ENCODE results near the gene GABBR2. TPM values are rescaled to one million over a fixed set of nuclear protein-coding genes. Genes with fewer than 3 reads are reported as not detected.

The GABBR2 gene
- total RNA-seq, 1 donor from 2014 or later: 6.4 TPM

DNA sequence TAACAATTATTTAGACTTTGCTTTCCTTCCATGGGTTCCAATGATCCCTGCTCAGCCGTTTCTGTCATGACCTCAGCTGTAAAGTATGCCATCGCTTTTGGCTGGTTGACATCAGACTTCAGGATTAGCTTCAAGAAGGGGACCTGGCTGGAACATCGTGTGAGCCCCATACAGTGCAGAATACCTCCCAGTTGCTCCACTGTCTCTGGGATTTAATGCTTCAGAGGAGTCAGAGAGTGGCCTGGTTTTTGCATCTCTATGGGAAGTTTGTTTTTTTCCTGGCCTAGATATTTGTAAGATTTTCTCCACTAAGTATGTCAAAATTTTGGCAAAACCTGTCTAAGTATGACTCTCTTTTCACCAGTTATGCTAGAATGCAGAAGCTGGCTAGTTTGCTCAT, 216.9 kb downstream of the GABBR2 start:
- no peaks in the 10 kb centered on the region for H3K4me1 Mint-ChIP-seq (ENCODE audit: unreplicated experiment)
- peaks cover 3% of the 10 kb centered on the region for H3K27me3 Mint-ChIP-seq
- no peak overlapping the region for H3K27ac Mint-ChIP-seq
- TF ChIP-seq, protein P1, sequence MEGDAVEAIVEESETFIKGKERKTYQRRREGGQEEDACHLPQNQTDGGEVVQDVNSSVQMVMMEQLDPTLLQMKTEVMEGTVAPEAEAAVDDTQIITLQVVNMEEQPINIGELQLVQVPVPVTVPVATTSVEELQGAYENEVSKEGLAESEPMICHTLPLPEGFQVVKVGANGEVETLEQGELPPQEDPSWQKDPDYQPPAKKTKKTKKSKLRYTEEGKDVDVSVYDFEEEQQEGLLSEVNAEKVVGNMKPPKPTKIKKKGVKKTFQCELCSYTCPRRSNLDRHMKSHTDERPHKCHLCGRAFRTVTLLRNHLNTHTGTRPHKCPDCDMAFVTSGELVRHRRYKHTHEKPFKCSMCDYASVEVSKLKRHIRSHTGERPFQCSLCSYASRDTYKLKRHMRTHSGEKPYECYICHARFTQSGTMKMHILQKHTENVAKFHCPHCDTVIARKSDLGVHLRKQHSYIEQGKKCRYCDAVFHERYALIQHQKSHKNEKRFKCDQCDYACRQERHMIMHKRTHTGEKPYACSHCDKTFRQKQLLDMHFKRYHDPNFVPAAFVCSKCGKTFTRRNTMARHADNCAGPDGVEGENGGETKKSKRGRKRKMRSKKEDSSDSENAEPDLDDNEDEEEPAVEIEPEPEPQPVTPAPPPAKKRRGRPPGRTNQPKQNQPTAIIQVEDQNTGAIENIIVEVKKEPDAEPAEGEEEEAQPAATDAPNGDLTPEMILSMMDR (conservative IDR thresholded peaks at IDR 0.05): no peak
- no peaks in the 10 kb centered on the region for H3K36me3 Mint-ChIP-seq
- H3K4me3 Mint-ChIP-seq: no peak overlapping the region
- no peaks in the 10 kb centered on the region for H3K9me3 Mint-ChIP-seq
- no peak for DNase-seq (ENCODE audit: extremely low spot score, unreplicated experiment)

DNA sequence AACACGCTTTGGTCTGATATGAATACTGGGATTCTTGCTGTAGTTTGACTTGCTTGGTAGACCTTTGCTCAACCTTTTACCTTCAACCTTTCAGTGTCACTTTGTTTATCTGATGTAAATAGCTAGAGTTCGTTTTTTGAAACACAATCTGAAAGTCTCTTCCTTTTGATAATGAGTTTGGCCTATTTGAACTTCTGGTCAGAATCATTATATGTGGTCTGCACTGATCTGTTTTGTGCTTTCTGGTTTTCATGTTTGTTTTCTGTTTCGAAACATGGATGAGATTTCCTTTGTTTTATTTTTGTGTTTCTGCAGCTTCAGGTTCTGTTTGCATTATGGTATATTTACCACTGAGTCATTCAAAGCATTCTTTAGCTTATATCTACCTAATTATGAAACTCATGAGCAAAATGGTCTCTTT, 217.5 kb downstream of the GABBR2 start:
- Mint-ChIP-seq H3K9me3 (no peaks in the 10 kb centered on the region), H3K4me1 (ENCODE audit: unreplicated experiment) (no peaks in the 10 kb centered on the region), H3K27ac (no peak overlapping the region), H3K27me3 (no peaks in the 10 kb centered on the region), H3K36me3 (no peaks in the 10 kb centered on the region), H3K4me3 (no peak overlapping the region)
- DNase-seq (ENCODE audit: extremely low spot score, unreplicated experiment): no peak
- TF ChIP-seq, protein P1 (conservative IDR thresholded peaks at IDR 0.05): no peak

DNA sequence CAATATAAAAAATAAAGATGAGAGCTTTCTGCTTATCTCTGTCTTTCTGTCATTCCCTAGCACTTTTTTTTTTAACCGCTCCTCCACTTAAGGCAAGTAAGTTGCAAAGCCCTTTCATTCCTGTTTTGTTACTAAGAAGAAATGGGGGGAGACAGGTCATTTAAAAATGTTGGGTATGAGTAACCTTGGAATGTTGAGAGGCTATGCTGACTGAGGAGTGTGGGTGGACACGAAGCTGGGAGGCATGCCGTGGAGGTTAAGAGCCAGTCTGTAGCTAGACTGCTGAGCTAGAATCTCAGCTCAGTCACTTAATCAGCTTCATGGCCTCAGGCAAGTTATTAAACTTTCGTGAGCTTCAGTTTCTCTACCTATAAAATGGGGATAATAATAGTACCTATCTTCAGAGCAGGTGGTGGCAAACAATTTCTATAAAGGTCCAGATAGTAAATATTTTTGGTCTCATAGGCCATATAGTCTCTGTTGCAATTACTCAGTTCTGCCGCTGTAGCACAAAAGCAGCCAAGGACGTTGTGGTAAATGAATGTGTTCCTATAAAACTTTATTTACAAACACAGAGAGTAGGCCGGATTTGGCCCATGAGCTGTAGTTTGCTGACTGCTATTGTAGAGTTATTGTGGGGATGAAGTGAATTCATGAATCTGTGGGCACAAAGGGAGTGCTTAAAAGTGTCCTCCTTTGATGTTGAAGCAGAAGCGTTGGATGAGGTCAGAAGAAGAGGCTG, 220.0 kb downstream of the GABBR2 start:
- no peak for DNase-seq (ENCODE audit: extremely low spot score, unreplicated experiment)
- TF ChIP-seq, protein P1 (conservative IDR thresholded peaks at IDR 0.05): no peak
- H3K27ac Mint-ChIP-seq: no peak overlapping the region
- no peaks in the 10 kb centered on the region for H3K9me3 Mint-ChIP-seq
- no peak overlapping the region for H3K4me3 Mint-ChIP-seq
- H3K36me3 Mint-ChIP-seq: no peaks in the 10 kb centered on the region
- peaks cover 12% of the 10 kb centered on the region for H3K4me1 Mint-ChIP-seq (ENCODE audit: unreplicated experiment)
- H3K27me3 Mint-ChIP-seq: peaks cover 6% of the 10 kb centered on the region

DNA sequence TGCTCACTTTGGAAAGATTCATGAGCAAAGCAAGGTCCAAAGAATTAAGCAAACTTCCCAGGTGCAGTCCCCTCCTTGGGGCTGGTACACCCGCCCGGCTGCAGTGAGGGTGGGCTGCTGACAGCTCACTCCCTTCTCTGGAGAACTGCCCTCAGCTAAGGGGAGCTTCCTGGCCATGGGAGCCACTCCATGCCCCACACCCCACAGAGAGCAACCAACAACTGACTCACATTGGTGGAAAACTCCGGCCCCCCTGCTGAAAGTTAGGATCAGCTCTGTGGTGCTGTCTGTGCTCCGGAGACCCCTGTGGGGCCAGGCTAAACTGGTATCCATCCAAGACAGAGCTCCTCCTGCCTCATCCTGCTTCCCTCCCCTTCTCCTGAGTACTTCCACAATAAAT, 223.0 kb downstream of the GABBR2 start:
- no peaks in the 10 kb centered on the region for H3K36me3 Mint-ChIP-seq
- H3K9me3 Mint-ChIP-seq: no peaks in the 10 kb centered on the region
- H3K4me3 Mint-ChIP-seq: no peak overlapping the region
- peaks cover 15% of the 10 kb centered on the region for H3K27me3 Mint-ChIP-seq
- TF ChIP-seq, protein P1 (conservative IDR thresholded peaks at IDR 0.05): no peak
- H3K27ac Mint-ChIP-seq: no peak overlapping the region
- H3K4me1 Mint-ChIP-seq (ENCODE audit: unreplicated experiment): peaks cover 12% of the 10 kb centered on the region
- DNase-seq (ENCODE audit: extremely low spot score, unreplicated experiment): no peak

DNA sequence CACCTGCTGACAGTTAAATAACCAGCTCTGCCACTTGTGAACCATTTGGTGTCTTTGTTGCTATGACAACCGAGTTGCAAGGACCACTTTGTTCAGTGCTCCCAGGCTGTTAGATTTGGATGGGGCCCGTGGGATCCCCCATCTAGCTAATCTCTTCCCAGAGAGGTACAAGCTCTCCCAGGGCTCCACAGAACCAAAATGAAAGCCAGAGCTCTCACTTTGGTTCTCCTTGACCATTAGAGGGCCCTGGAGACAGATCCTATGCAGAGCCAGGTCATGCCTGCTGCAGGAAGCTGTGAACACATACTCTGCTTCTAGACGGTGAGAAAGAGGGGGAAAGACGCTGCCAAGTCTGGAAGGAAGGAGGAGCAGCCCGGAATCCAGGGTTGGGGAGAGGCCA, 224.6 kb downstream of the GABBR2 start:
- TF ChIP-seq, protein P1 (conservative IDR thresholded peaks at IDR 0.05): no peak
- Mint-ChIP-seq H3K4me3 (no peak overlapping the region), H3K27ac (no peak overlapping the region), H3K9me3 (no peaks in the 10 kb centered on the region), H3K36me3 (no peaks in the 10 kb centered on the region), H3K27me3 (peaks cover 18% of the 10 kb centered on the region), H3K4me1 (ENCODE audit: unreplicated experiment) (peaks cover 12% of the 10 kb centered on the region)
- DNase-seq (ENCODE audit: extremely low spot score, unreplicated experiment): no peak

Data from type B pancreatic cell (in vitro differentiated cells).